ENCODE results near the gene FBLN2.

GRCh38 chr3:13620776-13621365 lies 71.9 kb downstream of the FBLN2 start:
- TF ChIP-seq CTCF (IDR thresholded peaks at IDR 0.05) (no peak), ZFX (IDR thresholded peaks at IDR 0.05; ENCODE audit: borderline replicate concordance) (no peak)

All from 22Rv1 (cell line).